ENCODE data around the gene C2orf66. TPM values are rescaled to one million over a fixed set of nuclear protein-coding genes. Genes with fewer than 3 reads are reported as not detected.

The C2orf66 gene
- total and polyA plus RNA-seq, 12 donors = 0.14 to 1.2 (median 0.32) TPM; not detected in 6

DNA sequence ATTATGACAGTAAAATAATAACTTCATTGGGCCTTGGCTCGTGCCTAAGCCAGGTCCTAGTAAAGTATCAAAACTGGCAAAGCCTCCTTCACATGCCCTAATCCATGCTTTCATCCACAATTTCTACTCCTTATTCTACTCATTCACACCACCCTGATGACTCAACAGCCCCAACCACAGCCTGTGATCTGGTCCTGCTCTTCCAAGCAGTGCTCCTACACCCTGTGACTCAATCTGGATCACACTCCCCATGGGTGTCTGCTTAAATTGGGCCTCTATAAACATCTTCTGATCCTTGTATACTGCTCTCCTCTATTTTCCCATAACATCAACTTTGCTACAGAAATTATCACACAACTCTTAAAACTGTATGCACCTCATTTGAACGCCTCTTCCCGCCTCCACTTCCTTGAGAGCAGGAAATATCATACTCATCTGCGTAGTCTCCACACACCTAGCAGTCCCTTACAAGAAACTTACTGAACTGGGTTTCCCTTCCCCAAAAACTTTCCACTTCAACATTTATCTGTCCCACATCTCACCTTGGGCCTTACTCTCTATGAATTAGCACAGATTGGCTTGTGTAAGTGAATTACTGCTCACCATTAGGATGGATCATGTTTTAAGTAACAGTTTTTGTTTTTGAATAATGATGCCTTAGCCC, 25.6 kb downstream of the C2orf66 start:
- intact Hi-C loops (cut with DNase I) = no loop called here

DNA sequence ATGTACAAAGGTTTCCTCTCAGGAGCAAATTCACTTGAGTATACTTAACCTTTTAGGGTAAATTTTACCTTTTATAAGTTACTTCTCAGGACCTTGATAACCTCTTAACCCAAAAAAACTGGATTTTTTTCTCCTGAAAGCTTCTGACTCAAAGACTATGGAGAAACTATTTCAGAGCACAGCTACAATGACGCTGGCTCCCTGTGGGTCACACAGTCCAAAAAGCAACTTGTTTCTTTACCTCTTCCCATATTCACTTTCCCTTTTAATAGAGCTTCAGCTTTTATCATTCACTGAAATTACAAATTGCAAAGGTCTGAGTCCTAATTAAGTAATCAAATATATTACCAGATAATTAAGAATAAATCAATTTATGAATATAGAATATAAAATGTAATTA, 42.1 kb downstream of the C2orf66 start:
- intact Hi-C loops (cut with DNase I) = no loop called here
- TF ChIP-seq, protein P1, sequence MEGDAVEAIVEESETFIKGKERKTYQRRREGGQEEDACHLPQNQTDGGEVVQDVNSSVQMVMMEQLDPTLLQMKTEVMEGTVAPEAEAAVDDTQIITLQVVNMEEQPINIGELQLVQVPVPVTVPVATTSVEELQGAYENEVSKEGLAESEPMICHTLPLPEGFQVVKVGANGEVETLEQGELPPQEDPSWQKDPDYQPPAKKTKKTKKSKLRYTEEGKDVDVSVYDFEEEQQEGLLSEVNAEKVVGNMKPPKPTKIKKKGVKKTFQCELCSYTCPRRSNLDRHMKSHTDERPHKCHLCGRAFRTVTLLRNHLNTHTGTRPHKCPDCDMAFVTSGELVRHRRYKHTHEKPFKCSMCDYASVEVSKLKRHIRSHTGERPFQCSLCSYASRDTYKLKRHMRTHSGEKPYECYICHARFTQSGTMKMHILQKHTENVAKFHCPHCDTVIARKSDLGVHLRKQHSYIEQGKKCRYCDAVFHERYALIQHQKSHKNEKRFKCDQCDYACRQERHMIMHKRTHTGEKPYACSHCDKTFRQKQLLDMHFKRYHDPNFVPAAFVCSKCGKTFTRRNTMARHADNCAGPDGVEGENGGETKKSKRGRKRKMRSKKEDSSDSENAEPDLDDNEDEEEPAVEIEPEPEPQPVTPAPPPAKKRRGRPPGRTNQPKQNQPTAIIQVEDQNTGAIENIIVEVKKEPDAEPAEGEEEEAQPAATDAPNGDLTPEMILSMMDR (IDR thresholded peaks at IDR 0.05) = no peak
- no peak for TF ChIP-seq POLR2A (IDR thresholded peaks at IDR 0.05)
- Histone ChIP-seq H3K27me3 (no peaks in the 10 kb centered on the region), H3K4me3 (no peak overlapping the region), H3K36me3 (replicated peaks in 1 of 2) (peaks cover 0 to 39% of the 10 kb centered on the region in 2 donors), H3K9me3 (replicated peaks in 1 of 3) (no peaks in the 10 kb centered on the region), H3K27ac (no peak overlapping the region), H3K4me1 (replicated peaks in 1 of 2) (peaks cover 3 to 4% of the 10 kb centered on the region in 2 donors)
- WGBS, 4 donors = 58 to 77% (median 68%) methylated on average over 1 of the region's 1 CpG
- DNase-seq = no peak

More for the DNA sequence above, 25.6 kb downstream of the C2orf66 start:
- Histone ChIP-seq H3K36me3 (replicated peaks in 1 of 2) (peaks cover 0 to 92% of the 10 kb centered on the region in 2 donors), H3K9me3 (replicated peaks in 1 of 3) (no peaks in the 10 kb centered on the region), H3K4me3 (no peak overlapping the region), H3K4me1 (replicated peaks in 1 of 2) (no peaks in the 10 kb centered on the region), H3K27me3 (no peaks in the 10 kb centered on the region), H3K27ac (no peak overlapping the region)
- no peak for DNase-seq
- TF ChIP-seq, protein P1 (IDR thresholded peaks at IDR 0.05) = no peak
- TF ChIP-seq POLR2A (IDR thresholded peaks at IDR 0.05) = no peak
- 95 to 98% (median 97%) methylated on average over 4 of the region's 4 CpGs for WGBS, 4 donors

DNA sequence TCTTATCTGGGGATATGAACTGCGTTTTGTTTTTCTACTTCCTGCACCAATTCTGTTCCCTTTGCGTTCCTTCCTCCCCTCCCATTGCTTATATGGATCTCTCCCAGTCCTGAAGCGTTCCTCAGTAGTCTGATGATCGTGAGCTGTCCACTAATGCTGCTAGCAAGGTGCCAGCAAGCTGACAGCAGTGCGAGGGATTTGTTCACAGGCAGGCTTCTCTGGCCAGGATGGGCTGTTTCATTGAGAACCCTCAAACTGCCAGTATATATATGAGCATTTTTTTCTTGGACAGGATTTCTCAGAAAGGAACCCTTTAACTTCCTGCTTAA, 49.8 kb downstream of the C2orf66 start:
- Histone ChIP-seq H3K27me3 (no peaks in the 10 kb centered on the region), H3K36me3 (replicated peaks in 1 of 2) (peaks cover 0 to 7% of the 10 kb centered on the region in 2 donors), H3K4me3 (no peak overlapping the region), H3K27ac (no peak overlapping the region), H3K9me3 (replicated peaks in 1 of 3) (no peaks in the 10 kb centered on the region), H3K4me1 (replicated peaks in 1 of 2) (no peaks in the 10 kb centered on the region)
- intact Hi-C loops (cut with DNase I) = no loop called here
- TF ChIP-seq POLR2A (IDR thresholded peaks at IDR 0.05) = no peak
- TF ChIP-seq, protein P1 (IDR thresholded peaks at IDR 0.05) = no peak
- 68 to 74% (median 71%) methylated on average over 5 of the region's 5 CpGs for WGBS, 4 donors
- DNase-seq = no peak

GRCh38 chr2:196758474-196759377, 50.4 kb downstream of the C2orf66 start:
- intact Hi-C loops (cut with DNase I) = no loop called here
- DNase-seq = no peak
- H3K4me3 ChIP-seq = no peak overlapping the region
- no peak for TF ChIP-seq POLR2A (IDR thresholded peaks at IDR 0.05)
- TF ChIP-seq, protein P1 (IDR thresholded peaks at IDR 0.05) = peak in 2 of 6 experiments; percentile 26 to 38
- 76 to 84% (median 78%) methylated on average over 3 of the region's 3 CpGs for WGBS, 4 donors
- no peaks in the 10 kb centered on the region for H3K4me1 ChIP-seq (replicated peaks in 1 of 2)
- H3K27me3 ChIP-seq = no peaks in the 10 kb centered on the region
- H3K36me3 ChIP-seq (replicated peaks in 1 of 2) = peaks cover 0 to under 1% of the 10 kb centered on the region in 2 donors
- peaks cover 0 to 4% (median 0%) of the 10 kb centered on the region in 3 donors for H3K9me3 ChIP-seq (replicated peaks in 1 of 3)
- H3K27ac ChIP-seq = no peak overlapping the region

Data from adrenal gland (tissue), 12 donors.